ENCODE data around the gene PTPA.

DNA sequence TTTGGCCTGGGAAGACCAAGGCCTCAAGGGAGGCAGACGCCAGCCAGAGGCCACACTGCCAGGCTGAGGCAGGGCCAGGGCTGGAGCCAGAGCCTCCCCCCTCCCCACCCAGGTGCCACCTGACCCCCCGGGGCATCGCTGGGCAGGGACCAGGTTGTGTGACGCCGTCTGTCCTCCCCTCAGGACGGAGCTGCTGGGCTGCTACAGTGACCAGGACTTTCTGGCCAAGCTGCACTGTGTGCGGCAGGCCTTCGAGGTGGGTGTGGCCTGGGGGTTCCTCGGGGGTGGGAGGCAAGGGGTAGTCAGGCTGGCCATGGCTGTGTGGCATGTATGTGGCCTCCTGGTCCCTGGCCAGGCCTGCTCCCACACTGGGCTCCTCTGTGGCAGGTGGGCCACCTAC lies 48.2 kb upstream of the PTPA start:
- TF ChIP-seq, protein P1, sequence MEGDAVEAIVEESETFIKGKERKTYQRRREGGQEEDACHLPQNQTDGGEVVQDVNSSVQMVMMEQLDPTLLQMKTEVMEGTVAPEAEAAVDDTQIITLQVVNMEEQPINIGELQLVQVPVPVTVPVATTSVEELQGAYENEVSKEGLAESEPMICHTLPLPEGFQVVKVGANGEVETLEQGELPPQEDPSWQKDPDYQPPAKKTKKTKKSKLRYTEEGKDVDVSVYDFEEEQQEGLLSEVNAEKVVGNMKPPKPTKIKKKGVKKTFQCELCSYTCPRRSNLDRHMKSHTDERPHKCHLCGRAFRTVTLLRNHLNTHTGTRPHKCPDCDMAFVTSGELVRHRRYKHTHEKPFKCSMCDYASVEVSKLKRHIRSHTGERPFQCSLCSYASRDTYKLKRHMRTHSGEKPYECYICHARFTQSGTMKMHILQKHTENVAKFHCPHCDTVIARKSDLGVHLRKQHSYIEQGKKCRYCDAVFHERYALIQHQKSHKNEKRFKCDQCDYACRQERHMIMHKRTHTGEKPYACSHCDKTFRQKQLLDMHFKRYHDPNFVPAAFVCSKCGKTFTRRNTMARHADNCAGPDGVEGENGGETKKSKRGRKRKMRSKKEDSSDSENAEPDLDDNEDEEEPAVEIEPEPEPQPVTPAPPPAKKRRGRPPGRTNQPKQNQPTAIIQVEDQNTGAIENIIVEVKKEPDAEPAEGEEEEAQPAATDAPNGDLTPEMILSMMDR (IDR thresholded peaks at IDR 0.05; ENCODE audit: low read depth, low read length) = no peak
- TF ChIP-seq EZH2phosphoT487 (IDR thresholded peaks at IDR 0.05; ENCODE audit: low read depth) = no peak
